SK-N-SH (cell line): ENCODE results near the gene PANK4. TPM values are rescaled to one million over a fixed set of nuclear protein-coding genes. Genes with fewer than 3 reads are reported as not detected.

Experiments used
- CTCF ChIA-PET: fragments of 300-600, 350-600 bp; formaldehyde crosslinking; extraction: SDS; loops from one replicate; lab custom pipeline; 2021; lab: Yijun Ruan, JAX
- POLR2A ChIA-PET: fragments of 350-600 bp; sonication (Branson Sonifier 250); formaldehyde crosslinking; extraction: SDS; loops from one replicate; lab custom pipeline; 2020; ENCODE audit warnings: antibody characterized with exemption, inconsistent platforms; lab: Yijun Ruan, JAX
- DNase-seq: peaks from one replicate; pipeline ENCODE4 v3.0.0; 2012
- H2AFZ ChIP-seq: fragments of 200-600 bp; sonication (generic); 2 replicates; pipeline ENCODE4 v1.8.1; 2016; ENCODE audit warnings: antibody characterized with exemption, mild to moderate bottlenecking, low read depth
- H3F3A ChIP-seq: fragments of 200-600 bp; sonication (generic); replicated peaks from 2 replicates; pipeline ENCODE3; 2016; ENCODE audit warnings: antibody characterized with exemption, mild to moderate bottlenecking; ENCODE audit not compliant: insufficient read depth
- H3K27ac ChIP-seq, 2 experiments: fragments of 200-500 bp in 1 of 2; fragments of 200-600 bp in 1 of 2; sonication (Bioruptor generic) in 1 of 2; sonication (generic), shearing (Covaris generic) in 1 of 2; 2 replicates each; pipeline versions ENCODE4 v1.5.1 to v1.6.1; 2014 to 2016; ENCODE audit warnings: low read depth in 2 of 2, inconsistent platforms in 1 of 2, low read length in 1 of 2, mild to moderate bottlenecking in 1 of 2, mixed read lengths in 1 of 2
- H3K27me3 ChIP-seq: fragments of 200-600 bp; sonication (generic), shearing (Covaris generic); 2 replicates; pipeline ENCODE4 v1.6.1; 2016; ENCODE audit warnings: mixed run types; ENCODE audit not compliant: insufficient read depth
- H3K36me3 ChIP-seq, 2 experiments: fragments of 200-500 bp in 1 of 2; fragments of 200-600 bp in 1 of 2; sonication (Bioruptor generic) in 1 of 2; sonication (generic) in 1 of 2; replicated peaks in 1 of 2; 2 replicates each; pipeline versions ENCODE3 to v1.5.1; 2014 to 2016; ENCODE audit warnings: low read length in 1 of 2, mild to moderate bottlenecking in 1 of 2; ENCODE audit not compliant: insufficient read depth in 2 of 2, control insufficient read depth in 1 of 2
- H3K4me1 ChIP-seq, 2 experiments: fragments of 200-500 bp in 1 of 2; fragments of 200-600 bp in 1 of 2; sonication (Bioruptor generic) in 1 of 2; sonication (generic), shearing (Covaris generic) in 1 of 2; 2 replicates each; pipeline versions ENCODE4 v1.5.1 to v1.6.1; 2014 to 2016; ENCODE audit warnings: low read depth in 1 of 2, low read length in 1 of 2, mixed run types in 1 of 2; ENCODE audit not compliant: insufficient read depth in 2 of 2, control insufficient read depth in 1 of 2
- H3K4me2 ChIP-seq: fragments of 200-600 bp; sonication (generic), shearing (Covaris generic); 2 replicates; pipeline ENCODE4 v1.6.1; 2017; ENCODE audit warnings: mixed run types
- H3K4me3 ChIP-seq, 2 experiments: fragments of 200-500 bp in 1 of 2; fragments of 200-600 bp in 1 of 2; sonication (Bioruptor generic) in 1 of 2; sonication (generic), shearing (Covaris generic) in 1 of 2; 2 replicates each; pipeline versions ENCODE4 v1.5.1 to v1.8.1; 2014 to 2016; ENCODE audit warnings: low read depth in 2 of 2, inconsistent platforms in 1 of 2, low read length in 1 of 2, mild to moderate bottlenecking in 1 of 2, mixed read lengths in 1 of 2, moderate library complexity in 1 of 2
- H3K79me2 ChIP-seq: fragments of 200-600 bp; sonication (generic); 2 replicates; pipeline ENCODE4 v1.8.1; 2017; ENCODE audit warnings: mild to moderate bottlenecking; ENCODE audit not compliant: insufficient read depth
- H3K9ac ChIP-seq: fragments of 200-600 bp; sonication (generic); 2 replicates; pipeline ENCODE4 v1.6.1; 2017; ENCODE audit warnings: mixed run types
- H3K9me2 ChIP-seq: fragments of 200-600 bp; sonication (generic); 2 replicates; pipeline ENCODE4 v1.6.1; 2017; ENCODE audit warnings: mixed run types
- H3K9me3 ChIP-seq: fragments of 200-600 bp; sonication (generic); 2 replicates; pipeline ENCODE4 v1.6.1; 2017; ENCODE audit warnings: mixed run types, mild to moderate bottlenecking, moderate library complexity
- H4K20me1 ChIP-seq: fragments of 200-600 bp; sonication (generic); 2 replicates; pipeline ENCODE4 v1.6.1; 2017; ENCODE audit warnings: mild to moderate bottlenecking, mixed run types; ENCODE audit not compliant: insufficient read depth
- ELF1 ChIP-seq: IDR thresholded peaks from 2 replicates; pipeline ENCODE4 v1.4.0; 2012
- EZH2phosphoT487 ChIP-seq: fragments of 200-600 bp; sonication (generic); IDR thresholded peaks from 2 replicates; pipeline ENCODE4 v1.6.1; 2017; ENCODE audit warnings: low read depth, mixed run types, mild to moderate bottlenecking, antibody characterized with exemption, moderate library complexity, borderline replicate concordance
- FOXJ3 ChIP-seq: sonication (generic); formaldehyde crosslinking; IDR thresholded peaks from 2 replicates; pipeline ENCODE4 v1.5.1; 2020; ENCODE audit warnings: mild to moderate bottlenecking, missing genetic modification reagents
- MEF2A ChIP-seq: IDR thresholded peaks from 2 replicates; pipeline ENCODE4 v1.4.0; 2012; ENCODE audit warnings: low read depth, borderline replicate concordance
- MXI1 ChIP-seq: IDR thresholded peaks from 2 replicates; pipeline ENCODE4 v1.6.1; 2012; ENCODE audit warnings: mild to moderate bottlenecking, low read depth, low read length, improper control_type of control experiment
- NRF1 ChIP-seq: IDR thresholded peaks from 2 replicates; pipeline ENCODE4 v1.6.1; 2012; ENCODE audit warnings: low read depth, mild to moderate bottlenecking, low read length
- RAD21 ChIP-seq: IDR thresholded peaks from 2 replicates; pipeline ENCODE4 v1.6.1; 2012; ENCODE audit warnings: mild to moderate bottlenecking, low read length
- RCOR1 ChIP-seq: fragments of 150-350 bp; IDR thresholded peaks from 2 replicates; pipeline ENCODE4 v1.6.1; 2017; ENCODE audit warnings: antibody characterized with exemption, low read length
- RFX5 ChIP-seq: IDR thresholded peaks from 2 replicates; pipeline ENCODE4 v1.6.1; 2012; ENCODE audit warnings: mild to moderate bottlenecking, improper control_type of control experiment, low read length
- SMC3 ChIP-seq: IDR thresholded peaks from 2 replicates; pipeline ENCODE4 v1.6.1; 2012; ENCODE audit warnings: low read depth, low read length, improper control_type of control experiment
- TAF1 ChIP-seq: IDR thresholded peaks from 2 replicates; pipeline ENCODE4 v1.6.1; 2012; ENCODE audit warnings: low read depth, mild to moderate bottlenecking, low read length, moderate library complexity, borderline replicate concordance
- TCF12 ChIP-seq: IDR thresholded peaks from 2 replicates; pipeline ENCODE4 v1.4.0; 2012
- TEAD4 ChIP-seq: IDR thresholded peaks from 2 replicates; pipeline ENCODE4 v1.4.0; 2012; ENCODE audit warnings: mild to moderate bottlenecking, borderline replicate concordance; ENCODE audit not compliant: insufficient read depth
- WGBS: methylation state at CpG from one replicate; pipeline ENCODE4 v1.1.6; 2017; ENCODE audit warnings: low lambda C conversion rate; 5-methylcytosine and 5-hydroxymethylcytosine counted together
- polyA plus RNA-seq, 3 experiments: library from polyadenylated mRNA; depleted of rRNA; stranded (reverse); fragments of >200 nt; gene quantifications; 2 replicates each; pipeline ENCODE4 v1.2.3, GENCODE V29; 2012
- TF ChIP-seq, protein P1 (sequence below): IDR thresholded peaks from 2 replicates; pipeline ENCODE4 v1.4.0; 2012; ENCODE audit warnings: low read depth
- TF ChIP-seq, protein P2 (sequence below): IDR thresholded peaks from 2 replicates; pipeline ENCODE4 v1.4.0; 2012; ENCODE audit warnings: low read depth, borderline replicate concordance
- TF ChIP-seq, protein P3 (sequence below): IDR thresholded peaks from 2 replicates; pipeline ENCODE4 v1.4.0; 2012; ENCODE audit warnings: low read depth, borderline replicate concordance
- TF ChIP-seq, protein P4 (sequence below): fragments of 150-350 bp; IDR thresholded peaks from 2 replicates; pipeline ENCODE4 v1.6.1; 2017; ENCODE audit warnings: antibody characterized with exemption, low read length, low read depth, borderline replicate concordance
- TF ChIP-seq, protein P5 (sequence below): fragments of 200-600 bp; sonication (generic); IDR thresholded peaks from 2 replicates; pipeline ENCODE4 v1.6.1; 2017; ENCODE audit warnings: antibody characterized with exemption, mild to moderate bottlenecking, moderate library complexity

The PANK4 gene
- polyA plus RNA-seq, 1 of the 3 experiments (the other 2 are of a cell fraction): 16.6 TPM

DNA sequence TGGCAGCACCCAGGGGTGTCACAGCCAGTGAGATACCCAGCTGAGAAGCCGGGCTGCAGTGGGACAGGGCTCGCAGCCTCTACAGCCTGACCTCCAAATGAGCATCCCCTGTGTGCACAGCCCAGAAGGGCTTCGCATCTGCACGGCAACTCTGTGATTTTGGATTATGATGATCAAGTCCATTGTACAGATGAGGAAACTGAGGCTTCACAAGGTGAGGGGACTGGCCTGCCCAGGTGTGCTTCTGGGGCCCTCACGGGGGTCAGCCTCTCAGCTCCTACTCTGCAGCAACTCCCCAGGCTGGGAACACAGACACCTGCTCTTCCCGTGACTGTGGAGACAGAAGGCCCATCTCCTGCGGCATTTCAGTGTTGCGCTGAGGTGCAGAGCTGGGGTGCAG, 12.5 kb upstream of the PANK4 start (continued):
- TF ChIP-seq RFX5: no peak
- TF ChIP-seq, protein P1, sequence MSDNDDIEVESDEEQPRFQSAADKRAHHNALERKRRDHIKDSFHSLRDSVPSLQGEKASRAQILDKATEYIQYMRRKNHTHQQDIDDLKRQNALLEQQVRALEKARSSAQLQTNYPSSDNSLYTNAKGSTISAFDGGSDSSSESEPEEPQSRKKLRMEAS: no peak
- no peak for TF ChIP-seq ELF1
- no peak for TF ChIP-seq RAD21
- TF ChIP-seq, protein P2, sequence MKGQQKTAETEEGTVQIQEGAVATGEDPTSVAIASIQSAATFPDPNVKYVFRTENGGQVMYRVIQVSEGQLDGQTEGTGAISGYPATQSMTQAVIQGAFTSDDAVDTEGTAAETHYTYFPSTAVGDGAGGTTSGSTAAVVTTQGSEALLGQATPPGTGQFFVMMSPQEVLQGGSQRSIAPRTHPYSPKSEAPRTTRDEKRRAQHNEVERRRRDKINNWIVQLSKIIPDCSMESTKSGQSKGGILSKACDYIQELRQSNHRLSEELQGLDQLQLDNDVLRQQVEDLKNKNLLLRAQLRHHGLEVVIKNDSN: no peak
- TF ChIP-seq SMC3: no peak
- TF ChIP-seq, protein P3, sequence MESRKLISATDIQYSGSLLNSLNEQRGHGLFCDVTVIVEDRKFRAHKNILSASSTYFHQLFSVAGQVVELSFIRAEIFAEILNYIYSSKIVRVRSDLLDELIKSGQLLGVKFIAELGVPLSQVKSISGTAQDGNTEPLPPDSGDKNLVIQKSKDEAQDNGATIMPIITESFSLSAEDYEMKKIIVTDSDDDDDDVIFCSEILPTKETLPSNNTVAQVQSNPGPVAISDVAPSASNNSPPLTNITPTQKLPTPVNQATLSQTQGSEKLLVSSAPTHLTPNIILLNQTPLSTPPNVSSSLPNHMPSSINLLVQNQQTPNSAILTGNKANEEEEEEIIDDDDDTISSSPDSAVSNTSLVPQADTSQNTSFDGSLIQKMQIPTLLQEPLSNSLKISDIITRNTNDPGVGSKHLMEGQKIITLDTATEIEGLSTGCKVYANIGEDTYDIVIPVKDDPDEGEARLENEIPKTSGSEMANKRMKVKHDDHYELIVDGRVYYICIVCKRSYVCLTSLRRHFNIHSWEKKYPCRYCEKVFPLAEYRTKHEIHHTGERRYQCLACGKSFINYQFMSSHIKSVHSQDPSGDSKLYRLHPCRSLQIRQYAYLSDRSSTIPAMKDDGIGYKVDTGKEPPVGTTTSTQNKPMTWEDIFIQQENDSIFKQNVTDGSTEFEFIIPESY: no peak
- no peak for TF ChIP-seq TEAD4
- no peak for TF ChIP-seq RCOR1
- TF ChIP-seq, all 33 proteins: peak for 0

GRCh38 chr1:2538376-2538775, 12.0 kb upstream of the PANK4 start:
- Histone ChIP-seq H3K9me3 (no peaks in the 10 kb centered on the region), H3K27me3 (no peaks in the 10 kb centered on the region), H3K9ac (no peak overlapping the region), H3K4me2 (no peak overlapping the region), H3F3A (no peaks in the 10 kb centered on the region), H3K27ac (no peak overlapping the region), H2AFZ (no peak overlapping the region), H3K4me3 (no peak overlapping the region), H3K9me2 (no peaks in the 10 kb centered on the region), H4K20me1 (no peaks in the 10 kb centered on the region), H3K79me2 (no peaks in the 10 kb centered on the region), H3K36me3 (no peaks in the 10 kb centered on the region), H3K4me1 (peaks cover 0 to 20% of the 10 kb centered on the region in 2 experiments; a peak in 1 of 4 replicates)
- TF ChIP-seq TCF12 (no peak), MEF2A (no peak), NRF1 (no peak)
- CTCF ChIA-PET: interaction anchor here (0.7 kb wide), 1 partner anchor 11 kb away, joined by 3 read pairs; no protein-coding TSS in a partner anchor
- no peak for DNase-seq
- POLR2A ChIA-PET: no interaction called here
- WGBS: no CpG with 5 or more reads among the region's 4 CpGs

GRCh38 chr1:2537784-2538115, 11.4 kb upstream of the PANK4 start:
- H3K9me2 ChIP-seq: no peaks in the 10 kb centered on the region
- POLR2A ChIA-PET: no interaction called here
- H3K9me3 ChIP-seq: no peaks in the 10 kb centered on the region
- no peaks in the 10 kb centered on the region for H3F3A ChIP-seq
- no peak for DNase-seq
- no peak overlapping the region for H3K9ac ChIP-seq
- WGBS: no CpG with 5 or more reads among the region's 9 CpGs
- no peak overlapping the region for H3K27ac ChIP-seq
- H2AFZ ChIP-seq: no peak overlapping the region
- H3K36me3 ChIP-seq: no peaks in the 10 kb centered on the region
- peaks cover 0 to 13% of the 10 kb centered on the region in 2 experiments; a peak in 1 of 4 replicates for H3K4me1 ChIP-seq
- no peak overlapping the region for H3K4me2 ChIP-seq
- no peaks in the 10 kb centered on the region for H3K27me3 ChIP-seq
- H3K4me3 ChIP-seq: no peak overlapping the region
- no peaks in the 10 kb centered on the region for H3K79me2 ChIP-seq
- no peaks in the 10 kb centered on the region for H4K20me1 ChIP-seq
- CTCF ChIA-PET: no interaction called here
- TF ChIP-seq MEF2A (no peak), EZH2phosphoT487 (no peak), NRF1 (no peak), SMC3 (no peak), FOXJ3 (CRISPR knock-in tag) (no peak), TAF1 (no peak), RFX5 (no peak), MXI1 (no peak)
- TF ChIP-seq, protein P4, sequence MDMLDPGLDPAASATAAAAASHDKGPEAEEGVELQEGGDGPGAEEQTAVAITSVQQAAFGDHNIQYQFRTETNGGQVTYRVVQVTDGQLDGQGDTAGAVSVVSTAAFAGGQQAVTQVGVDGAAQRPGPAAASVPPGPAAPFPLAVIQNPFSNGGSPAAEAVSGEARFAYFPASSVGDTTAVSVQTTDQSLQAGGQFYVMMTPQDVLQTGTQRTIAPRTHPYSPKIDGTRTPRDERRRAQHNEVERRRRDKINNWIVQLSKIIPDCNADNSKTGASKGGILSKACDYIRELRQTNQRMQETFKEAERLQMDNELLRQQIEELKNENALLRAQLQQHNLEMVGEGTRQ: no peak
- TF ChIP-seq, protein P3: no peak
- TF ChIP-seq, protein P5, sequence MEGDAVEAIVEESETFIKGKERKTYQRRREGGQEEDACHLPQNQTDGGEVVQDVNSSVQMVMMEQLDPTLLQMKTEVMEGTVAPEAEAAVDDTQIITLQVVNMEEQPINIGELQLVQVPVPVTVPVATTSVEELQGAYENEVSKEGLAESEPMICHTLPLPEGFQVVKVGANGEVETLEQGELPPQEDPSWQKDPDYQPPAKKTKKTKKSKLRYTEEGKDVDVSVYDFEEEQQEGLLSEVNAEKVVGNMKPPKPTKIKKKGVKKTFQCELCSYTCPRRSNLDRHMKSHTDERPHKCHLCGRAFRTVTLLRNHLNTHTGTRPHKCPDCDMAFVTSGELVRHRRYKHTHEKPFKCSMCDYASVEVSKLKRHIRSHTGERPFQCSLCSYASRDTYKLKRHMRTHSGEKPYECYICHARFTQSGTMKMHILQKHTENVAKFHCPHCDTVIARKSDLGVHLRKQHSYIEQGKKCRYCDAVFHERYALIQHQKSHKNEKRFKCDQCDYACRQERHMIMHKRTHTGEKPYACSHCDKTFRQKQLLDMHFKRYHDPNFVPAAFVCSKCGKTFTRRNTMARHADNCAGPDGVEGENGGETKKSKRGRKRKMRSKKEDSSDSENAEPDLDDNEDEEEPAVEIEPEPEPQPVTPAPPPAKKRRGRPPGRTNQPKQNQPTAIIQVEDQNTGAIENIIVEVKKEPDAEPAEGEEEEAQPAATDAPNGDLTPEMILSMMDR: no peak
